Cardiac fibroblast (primary cell): ENCODE data around the gene NLN.
A peak's percentile ranks its signal among the peaks of the same experiment; 100 is the strongest.
"Not testable (repeated sequence)": the region's sequence is repeated elsewhere in the genome, so short reads cannot be mapped to it uniquely, and the experiment has no call there.

ENCODE experiments used
- DNase-seq, 2 donors: peaks; one replicate each; pipeline versions ENCODE4 v3.0.0 to v3.0.0-alpha.2; 2010; ENCODE audit warnings: low read depth in 2 of 2
- H3K4me3 ChIP-seq, 2 donors: replicated peaks in 1 of 2; 1 replicate in 1 of 2; 2 replicates in 1 of 2; pipeline ENCODE4 v1.5.1; 2011; ENCODE audit warnings: low read depth in 2 of 2, low read length in 2 of 2, mild to moderate bottlenecking in 2 of 2, moderate library complexity in 1 of 2
- CTCF ChIP-seq: IDR thresholded peaks from one replicate; pipeline ENCODE4 v1.5.1; 2011; ENCODE audit warnings: low read depth, mild to moderate bottlenecking, low read length, inconsistent platforms

The NLN gene

GRCh38 chr5:65721720-65722574, at the start of gene NLN, which contains the start of gene SGTB:
TSS of gene NLN (plus strand) at chr5:65722205. CDS start at chr5:65722374, 169 bp downstream.
TSS of gene SGTB (minus strand) at chr5:65722109. CDS start at chr5:65720807, 1,302 bp downstream.
- peak; percentile 76 to 82 for DNase-seq
- H3K4me3 ChIP-seq = peak within 1 kb of the TSS; percentile 83 to 96
- TF ChIP-seq CTCF = no peak

GRCh38 chr5:65672796-65673195, 49.2 kb upstream of the NLN start:
- TF ChIP-seq CTCF = no peak

GRCh38 chr5:65674749-65675148, 47.3 kb upstream of the NLN start:
- no peak for TF ChIP-seq CTCF
- peak; percentile 16 to 45 for DNase-seq
- no peak overlapping the region for H3K4me3 ChIP-seq

More at GRCh38 chr5:65672796-65673195, 49.2 kb upstream of the NLN start:
- DNase-seq = peak; percentile 64 to 85
- no peak overlapping the region for H3K4me3 ChIP-seq

GRCh38 chr5:65676056-65676455, 45.9 kb upstream of the NLN start:
- DNase-seq, H3K4me3 ChIP-seq: not testable (repeated sequence)

- H3K4me3 ChIP-seq = no peak overlapping the region
- DNase-seq = no peak
- TF ChIP-seq CTCF = no peak
These were observed 39.9 kb upstream of the NLN start for GRCh38 chr5:65682148-65682547.

- no peak for DNase-seq
- no peak overlapping the region for H3K4me3 ChIP-seq
- TF ChIP-seq CTCF = no peak
These were observed 28.9 kb upstream of the NLN start for GRCh38 chr5:65693121-65693520.

GRCh38 chr5:65695162-65695755, 26.7 kb upstream of the NLN start:
- no peak for DNase-seq
- TF ChIP-seq CTCF = no peak

More at GRCh38 chr5:65695162-65695755, 26.7 kb upstream of the NLN start:
- no peak overlapping the region for H3K4me3 ChIP-seq
